Transverse colon (tissue), 4 donors: ENCODE data around the gene RBFOX2. TPM values are rescaled to one million over a fixed set of nuclear protein-coding genes. Genes with fewer than 3 reads are reported as not detected.
"Not testable (repeated sequence)": the region's sequence is repeated elsewhere in the genome, so short reads cannot be mapped to it uniquely, and the experiment has no call there.

Experiments
- DNase-seq: peaks from one replicate; pipeline ENCODE4 v3.0.0-alpha.2; 2019
- H3K27ac ChIP-seq, 4 donors: fragments of 200-600 bp; sonication (generic); 2 replicates each; pipeline ENCODE4 v1.5.1; 2016 to 2018; ENCODE audit warnings: inconsistent platforms in 4 of 4
- H3K27me3 ChIP-seq: fragments of 200-600 bp; sonication (generic); 2 replicates; pipeline ENCODE4 v1.5.1; 2017; ENCODE audit warnings: inconsistent platforms
- H3K36me3 ChIP-seq, 4 donors: fragments of 200-600 bp; sonication (generic); 2 replicates each; pipeline ENCODE4 v1.5.1; 2017 to 2019; ENCODE audit warnings: inconsistent platforms in 4 of 4
- H3K4me1 ChIP-seq, 4 donors: fragments of 200-600 bp; sonication (generic); 2 replicates each; pipeline ENCODE4 v1.5.1; 2017 to 2020; ENCODE audit warnings: inconsistent platforms in 4 of 4
- H3K4me3 ChIP-seq, 4 donors: fragments of 200-600 bp; sonication (generic); 1 replicate in 1 of 4; 2 replicates in 3 of 4; pipeline versions ENCODE4 v1.5.1 to v1.6.1; 2017 to 2019; ENCODE audit warnings: inconsistent platforms in 4 of 4
- H3K9me3 ChIP-seq, 2 donors: fragments of 200-600 bp; sonication (generic); 2 replicates each; pipeline ENCODE4 v1.5.1; 2017 to 2019; ENCODE audit warnings: inconsistent platforms in 2 of 2
- CTCF ChIP-seq, 5 experiments: fragments of 200-600 bp in 3 of 5; fragments of 450-650 bp in 2 of 5; sonication (generic) in 3 of 5; IDR thresholded peaks; 1 replicate in 2 of 5; 2 replicates in 3 of 5; pipeline ENCODE4 v1.5.1; 2016 to 2017; ENCODE audit warnings: antibody characterized with exemption in 5 of 5, inconsistent platforms in 3 of 5, mild to moderate bottlenecking in 2 of 5, moderate library complexity in 1 of 5
- EP300 ChIP-seq: sonication (generic); formaldehyde crosslinking; IDR thresholded peaks from one replicate; pipeline ENCODE4 v1.6.1; 2017; ENCODE audit warnings: antibody characterized with exemption, low read depth
- POLR2A ChIP-seq: fragments of 450-650 bp; IDR thresholded peaks from one replicate; pipeline ENCODE4 v1.6.1; 2016; ENCODE audit warnings: antibody characterized with exemption, mild to moderate bottlenecking, moderate library complexity
- POLR2AphosphoS5 ChIP-seq, 3 donors: sonication (generic); formaldehyde crosslinking; IDR thresholded peaks; one replicate each; pipeline ENCODE4 v1.6.1; 2016; ENCODE audit warnings: antibody characterized with exemption in 3 of 3
- WGBS, 2 donors: methylation state at CpG; one replicate each; pipeline ENCODE4 v1.1.5; 2018; ENCODE audit warnings: low coverage in 1 of 2; 5-methylcytosine and 5-hydroxymethylcytosine counted together
- in situ Hi-C, 4 donors: fragments of 200-750 bp; cut with MboI; loops; one replicate each; pipeline versions ENCODE4 v1.15.0 to v1.15.1; 2017; ENCODE audit warnings: low sequenced_read_pairs in 3 of 4, low pct_ligation_motif_present in 1 of 4, low pct_unique_long_range_greater_than_20kb in 1 of 4
- intact Hi-C: fragments of 100-400 bp; cut with DNase I; formaldehyde crosslinking; loops from one replicate; pipeline ENCODE4 v1.15.1; 2023; ENCODE audit warnings: low total_unique reads
- total RNA-seq, 4 donors: library from RNA; depleted of rRNA; stranded (reverse); fragments of >200 nt; gene quantifications; one replicate each; pipeline ENCODE4 v1.1.0, GENCODE V29; 2016

Gene RBFOX2
- 10 to 100 TPM; 27.3 to 61.1 (median 43.1) TPM for total RNA-seq

GRCh38 chr22:36028646-36029405 lies at the start of gene RBFOX2:
Gene RBFOX2, minus strand, starts transcription at chr22:36028824. Its CDS starts 399 bp downstream, at chr22:36028425.
- 0% methylated on average over 31 of the region's 74 CpGs; no CpG with 5 or more reads in 1 of the 2 donors for WGBS, 2 donors
- TF ChIP-seq POLR2AphosphoS5 (IDR thresholded peaks at IDR 0.05) (peak; percentile 69 to 86 (median 84)), CTCF (IDR thresholded peaks at IDR 0.05) (no peak), POLR2A (peak; percentile 35)
- intact Hi-C loops (no loop called here), in situ Hi-C loops (no loop called here)
- Histone ChIP-seq H3K27me3 (no peaks in the 10 kb centered on the region), H3K9me3 (no peaks in the 10 kb centered on the region), H3K36me3 (no peaks in the 10 kb centered on the region), H3K27ac (peak within 1 kb of the TSS; percentile 93 to 97 (median 94)), H3K4me1 (peaks cover 6 to 43% (median 17%) of the 10 kb centered on the region in 4 donors), H3K4me3 (peak within 1 kb of the TSS; percentile 87 to 94 (median 92))
- DNase-seq = peak; percentile 97

GRCh38 chr22:36077271-36077670 lies 48.6 kb upstream of the RBFOX2 start:
- H3K27ac ChIP-seq = peak overlapping the region; percentile 3 to 55 (median 16)
- intact Hi-C loops = no loop called here

GRCh38 chr22:36075724-36076123 lies 47.1 kb upstream of the RBFOX2 start:
- H3K36me3 ChIP-seq = no peaks in the 10 kb centered on the region
- no peaks in the 10 kb centered on the region for H3K27me3 ChIP-seq
- in situ Hi-C loops (no loop called here), intact Hi-C loops (no loop called here)
- no peak for TF ChIP-seq POLR2AphosphoS5 (IDR thresholded peaks at IDR 0.05)
- TF ChIP-seq POLR2A = no peak
- WGBS, 2 donors = 90% methylated on average over 5 of the region's 5 CpGs; no CpG with 5 or more reads in 1 of the 2 donors
- H3K4me1 ChIP-seq = no peaks in the 10 kb centered on the region
- no peak overlapping the region for H3K27ac ChIP-seq
- no peak for DNase-seq
- no peaks in the 10 kb centered on the region for H3K9me3 ChIP-seq
- H3K4me3 ChIP-seq = no peak overlapping the region

More at GRCh38 chr22:36077271-36077670, 48.6 kb upstream of the RBFOX2 start:
- no peak for DNase-seq
- Histone ChIP-seq H3K27me3 (no peaks in the 10 kb centered on the region), H3K4me1 (no peaks in the 10 kb centered on the region), H3K36me3 (no peaks in the 10 kb centered on the region), H3K4me3 (no peak overlapping the region), H3K9me3 (no peaks in the 10 kb centered on the region)
- TF ChIP-seq POLR2A = no peak
- TF ChIP-seq POLR2AphosphoS5 (IDR thresholded peaks at IDR 0.05) = peak in 1 of 3 donors; percentile 5
- in situ Hi-C loops = no loop called here
- 66 to 67% methylated on average over 6 of the region's 6 CpGs for WGBS, 2 donors

- Histone ChIP-seq H3K36me3 (no peaks in the 10 kb centered on the region), H3K4me3 (no peak overlapping the region), H3K4me1 (no peaks in the 10 kb centered on the region), H3K9me3 (no peaks in the 10 kb centered on the region), H3K27me3 (no peaks in the 10 kb centered on the region), H3K27ac (no peak overlapping the region)
- in situ Hi-C loops = no loop called here
- DNase-seq = no peak
- intact Hi-C loops = no loop called here
- WGBS, 2 donors = 79 to 86% methylated on average over 2 to 5 of the region's 5 CpGs
- no peak for TF ChIP-seq POLR2AphosphoS5 (IDR thresholded peaks at IDR 0.05)
- TF ChIP-seq POLR2A = no peak
- TF ChIP-seq EP300 = no peak
- TF ChIP-seq CTCF (IDR thresholded peaks at IDR 0.05) = no peak
Observed at GRCh38 chr22:36075230-36075629, 46.6 kb upstream of the RBFOX2 start.

- Histone ChIP-seq H3K4me3 (no peak overlapping the region), H3K36me3 (no peaks in the 10 kb centered on the region), H3K27me3 (no peaks in the 10 kb centered on the region), H3K4me1 (no peaks in the 10 kb centered on the region), H3K9me3 (no peaks in the 10 kb centered on the region), H3K27ac (no peak overlapping the region)
- DNase-seq = no peak
- intact Hi-C loops = no loop called here
- WGBS, 2 donors = 84% methylated on average over 1 of the region's 1 CpG; no CpG with 5 or more reads in 1 of the 2 donors
- in situ Hi-C loops = loop anchor here in 1 of 4 donors (25.0 kb wide), 1 partner anchor 136 kb away; no protein-coding TSS in a partner anchor
- no peak for TF ChIP-seq EP300
- no peak for TF ChIP-seq POLR2AphosphoS5 (IDR thresholded peaks at IDR 0.05)
- no peak for TF ChIP-seq POLR2A
- no peak for TF ChIP-seq CTCF (IDR thresholded peaks at IDR 0.05)
Observed at GRCh38 chr22:36073476-36073875, 44.9 kb upstream of the RBFOX2 start.

- H3K4me1 ChIP-seq = peaks cover 0 to 12% (median under 1%) of the 10 kb centered on the region in 4 donors
- in situ Hi-C loops = loop anchor here in 1 of 4 donors (25.0 kb wide), 1 partner anchor 133 kb away; no protein-coding TSS in a partner anchor
- intact Hi-C loops, H3K27me3 ChIP-seq, H3K36me3 ChIP-seq, H3K4me3 ChIP-seq, DNase-seq, H3K27ac ChIP-seq, H3K9me3 ChIP-seq: not testable (repeated sequence)
- WGBS, 2 donors = 60 to 92% methylated on average over 2 of the region's 2 CpGs
Observed at GRCh38 chr22:36070645-36071044, 42.0 kb upstream of the RBFOX2 start.
